A549 (cell line): ENCODE data around the gene ANKRD10. TPM values are rescaled to one million over a fixed set of nuclear protein-coding genes. Genes with fewer than 3 reads are reported as not detected.

Experiments
- ATAC-seq, 2 experiments: fragments of 200-7000 bp in 1 of 2; fragments of >200 bp in 1 of 2; cut with Nextera tagmentation in 1 of 2; cut with Tn5 transposase in 1 of 2; 3 replicates each; pipeline versions ENCODE4 v1.8.0 to v1.9.1; 2018 to 2020; ENCODE audit warnings: mild to moderate bottlenecking in 1 of 2, moderate library complexity in 1 of 2
- CTCF ChIA-PET: fragments of 300-600 bp; sonication (Branson Sonifier 250); formaldehyde crosslinking; extraction: SDS; loops from one replicate; lab custom pipeline; 2021; ENCODE audit warnings: antibody characterized with exemption, inconsistent platforms; lab: Yijun Ruan, JAX
- POLR2A ChIA-PET: fragments of 350-600 bp; formaldehyde crosslinking; extraction: SDS; loops from one replicate; lab custom pipeline; 2021; ENCODE audit warnings: antibody characterized with exemption, inconsistent platforms; lab: Yijun Ruan, JAX
- DNase-seq, 2 experiments: peaks; one replicate each; pipeline versions ENCODE4 v3.0.0 to v3.0.0-alpha.2; 2011 to 2016; ENCODE audit warnings: low read depth in 1 of 2, low spot score in 1 of 2
- FAIRE-seq: peaks from 2 replicates; lab custom pipeline; 2011; peaks lifted over from hg19 to GRCh38; lab: Jason Lieb, UNC
- H3K27ac ChIP-seq, 2 experiments: fragments of >200 bp; sonication (Bioruptor Twin); formaldehyde crosslinking; 3 replicates each; pipeline ENCODE4 v1.5.1; 2016 to 2017
- H3K4me1 ChIP-seq: fragments of >200 bp; sonication (Bioruptor Twin); formaldehyde crosslinking; 3 replicates; pipeline ENCODE4 v1.6.1; 2016
- H3K4me2 ChIP-seq: fragments of >200 bp; sonication (Bioruptor Twin); formaldehyde crosslinking; 3 replicates; pipeline ENCODE4 v1.6.1; 2016
- H3K4me3 ChIP-seq: fragments of >200 bp; sonication (Bioruptor Twin); formaldehyde crosslinking; 3 replicates; pipeline ENCODE4 v1.5.1; 2016
- H3K9me3 ChIP-seq: fragments of >200 bp; sonication (Bioruptor Twin); formaldehyde crosslinking; 3 replicates; pipeline ENCODE4 v1.6.1; 2016
- CBX2 ChIP-seq: fragments of 200-600 bp; sonication (generic); IDR thresholded peaks from 2 replicates; pipeline ENCODE4 v1.6.1; 2016; ENCODE audit warnings: low read depth, mild to moderate bottlenecking, borderline replicate concordance
- CEBPB ChIP-seq, 2 experiments: fragments of >200 bp in 1 of 2; sonication (Bioruptor Twin) in 1 of 2; formaldehyde crosslinking in 1 of 2; IDR thresholded peaks; 2 replicates each; pipeline ENCODE4 v1.6.1; 2012 to 2016
- EP300 ChIP-seq, 2 experiments: fragments of >200 bp; sonication (Bioruptor Twin); formaldehyde crosslinking; IDR thresholded peaks; 2 replicates in 1 of 2; 3 replicates in 1 of 2; pipeline ENCODE4 v1.6.1; 2016 to 2017
- FOSB ChIP-seq: fragments of 250-450 bp; sonication (Bioruptor Pico); IDR thresholded peaks from 2 replicates; pipeline ENCODE4 v1.5.0; 2020; ENCODE audit warnings: mild to moderate bottlenecking, moderate library complexity
- GATA3 ChIP-seq: IDR thresholded peaks from 2 replicates; pipeline ENCODE4 v1.6.1; 2012; ENCODE audit warnings: borderline replicate concordance
- HDAC2 ChIP-seq: fragments of 200-600 bp; sonication (generic); IDR thresholded peaks from 2 replicates; pipeline ENCODE4 v1.6.1; 2016
- JUN ChIP-seq, 2 experiments: fragments of >200 bp; sonication (Bioruptor Twin); formaldehyde crosslinking; IDR thresholded peaks; 2 replicates in 1 of 2; 3 replicates in 1 of 2; pipeline ENCODE4 v1.6.1; 2016 to 2017
- JUNB ChIP-seq: fragments of >200 bp; sonication (Bioruptor Twin); formaldehyde crosslinking; IDR thresholded peaks from 2 replicates; pipeline ENCODE4 v1.6.1; 2016
- KDM5A ChIP-seq: fragments of 200-600 bp; sonication (generic); IDR thresholded peaks from 2 replicates; pipeline ENCODE4 v1.6.1; 2016; ENCODE audit warnings: antibody characterized with exemption, mild to moderate bottlenecking
- SMC3 ChIP-seq: fragments of >200 bp; sonication (Bioruptor Twin); formaldehyde crosslinking; IDR thresholded peaks from 3 replicates; pipeline ENCODE4 v1.6.1; 2018; ENCODE audit warnings: inconsistent platforms
- TP53 ChIP-seq: fragments of 250-450 bp; sonication (Bioruptor Pico); IDR thresholded peaks from 2 replicates; pipeline ENCODE4 v1.5.0; 2021; ENCODE audit warnings: mild to moderate bottlenecking, moderate library complexity
- ZNF302 ChIP-seq: fragments of 250-450 bp; sonication (Bioruptor Pico); IDR thresholded peaks from 2 replicates; pipeline ENCODE4 v1.9.0; 2021; ENCODE audit warnings: inconsistent platforms, mild to moderate bottlenecking, moderate library complexity
- WGBS: methylation state at CpG from one replicate; pipeline ENCODE4 v1.1.6; 2017; ENCODE audit errors: missing lambda C conversion rate; 5-methylcytosine and 5-hydroxymethylcytosine counted together
- polyA plus RNA-seq, 4 experiments: library from polyadenylated mRNA; depleted of rRNA in 3 of 4; stranded (reverse); fragments of >200 nt; fragmentation: RNase III in 1 of 4; extraction: RNeasy Plus Mini Kit Qiagen cat#74134 plus additional on column Dnase treatment in 1 of 4; gene quantifications; 2 replicates in 3 of 4; 3 replicates in 1 of 4; pipeline ENCODE4 v1.2.3, GENCODE V29; 2011 to 2017
- TF ChIP-seq, protein P1 (sequence below): fragments of 250-450 bp; sonication (Bioruptor Pico); IDR thresholded peaks from 2 replicates; pipeline ENCODE4 v1.5.0; 2021; ENCODE audit warnings: mild to moderate bottlenecking, moderate library complexity, borderline replicate concordance
- TF ChIP-seq, protein P2 (sequence below): fragments of >200 bp; sonication (Bioruptor Twin); formaldehyde crosslinking; IDR thresholded peaks from 3 replicates; pipeline ENCODE4 v1.5.1; 2016
- TF ChIP-seq, protein P3 (sequence below): fragments of 450-650 bp; IDR thresholded peaks from 2 replicates; pipeline ENCODE4 v1.6.1; 2014; ENCODE audit warnings: antibody characterized with exemption
- TF ChIP-seq, protein P4 (sequence below): fragments of 250-450 bp; sonication (Bioruptor Pico); IDR thresholded peaks from 2 replicates; pipeline ENCODE4 v1.5.0; 2020; ENCODE audit warnings: low read depth, mild to moderate bottlenecking, moderate library complexity

ANKRD10 gene
- polyA plus RNA-seq, 2 of the 4 experiments (the other 2 are of a cell fraction), result 32.1 to 66.0 TPM

DNA sequence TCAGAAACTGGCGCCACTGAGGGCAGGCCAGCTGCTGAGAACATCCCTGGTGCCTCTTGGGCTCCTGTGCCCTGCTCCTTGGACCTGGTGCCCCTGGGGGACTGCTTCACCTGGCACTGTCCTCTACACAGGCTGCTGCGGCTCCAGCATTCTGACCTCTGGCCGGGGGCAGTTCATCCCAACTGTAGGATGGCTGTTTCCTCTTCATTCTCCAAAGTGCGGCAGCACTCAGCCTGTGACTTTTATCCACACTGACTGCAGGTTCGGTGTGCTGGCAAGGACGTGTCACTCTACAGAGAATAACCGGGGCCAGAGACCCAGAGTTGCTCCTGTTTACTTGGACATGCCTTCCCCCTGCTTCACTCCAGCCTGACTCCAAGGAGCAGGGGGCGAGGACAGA lies 7.6 kb upstream of the ANKRD10 start:
- WGBS, result 49% methylated on average over 6 of the region's 8 CpGs
- no peak for DNase-seq
- Histone ChIP-seq H3K9me3 (no peaks in the 10 kb centered on the region), H3K4me1 (no peaks in the 10 kb centered on the region), H3K4me2 (no peak overlapping the region), H3K4me3 (no peak overlapping the region), H3K27ac (no peak overlapping the region)
- POLR2A ChIA-PET, result no interaction called here
- TF ChIP-seq, protein P1, sequence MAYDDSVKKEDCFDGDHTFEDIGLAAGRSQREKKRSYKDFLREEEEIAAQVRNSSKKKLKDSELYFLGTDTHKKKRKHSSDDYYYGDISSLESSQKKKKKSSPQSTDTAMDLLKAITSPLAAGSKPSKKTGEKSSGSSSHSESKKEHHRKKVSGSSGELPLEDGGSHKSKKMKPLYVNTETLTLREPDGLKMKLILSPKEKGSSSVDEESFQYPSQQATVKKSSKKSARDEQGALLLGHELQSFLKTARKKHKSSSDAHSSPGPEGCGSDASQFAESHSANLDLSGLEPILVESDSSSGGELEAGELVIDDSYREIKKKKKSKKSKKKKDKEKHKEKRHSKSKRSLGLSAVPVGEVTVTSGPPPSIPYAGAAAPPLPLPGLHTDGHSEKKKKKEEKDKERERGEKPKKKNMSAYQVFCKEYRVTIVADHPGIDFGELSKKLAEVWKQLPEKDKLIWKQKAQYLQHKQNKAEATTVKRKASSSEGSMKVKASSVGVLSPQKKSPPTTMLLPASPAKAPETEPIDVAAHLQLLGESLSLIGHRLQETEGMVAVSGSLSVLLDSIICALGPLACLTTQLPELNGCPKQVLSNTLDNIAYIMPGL (CRISPR knock-in tag), result no peak
- no peak for TF ChIP-seq SMC3
- TF ChIP-seq JUN (IDR thresholded peaks at IDR 0.05), result no peak
- TF ChIP-seq, protein P2, sequence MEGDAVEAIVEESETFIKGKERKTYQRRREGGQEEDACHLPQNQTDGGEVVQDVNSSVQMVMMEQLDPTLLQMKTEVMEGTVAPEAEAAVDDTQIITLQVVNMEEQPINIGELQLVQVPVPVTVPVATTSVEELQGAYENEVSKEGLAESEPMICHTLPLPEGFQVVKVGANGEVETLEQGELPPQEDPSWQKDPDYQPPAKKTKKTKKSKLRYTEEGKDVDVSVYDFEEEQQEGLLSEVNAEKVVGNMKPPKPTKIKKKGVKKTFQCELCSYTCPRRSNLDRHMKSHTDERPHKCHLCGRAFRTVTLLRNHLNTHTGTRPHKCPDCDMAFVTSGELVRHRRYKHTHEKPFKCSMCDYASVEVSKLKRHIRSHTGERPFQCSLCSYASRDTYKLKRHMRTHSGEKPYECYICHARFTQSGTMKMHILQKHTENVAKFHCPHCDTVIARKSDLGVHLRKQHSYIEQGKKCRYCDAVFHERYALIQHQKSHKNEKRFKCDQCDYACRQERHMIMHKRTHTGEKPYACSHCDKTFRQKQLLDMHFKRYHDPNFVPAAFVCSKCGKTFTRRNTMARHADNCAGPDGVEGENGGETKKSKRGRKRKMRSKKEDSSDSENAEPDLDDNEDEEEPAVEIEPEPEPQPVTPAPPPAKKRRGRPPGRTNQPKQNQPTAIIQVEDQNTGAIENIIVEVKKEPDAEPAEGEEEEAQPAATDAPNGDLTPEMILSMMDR, result no peak
- peak in 1 of 2 experiments; percentile 38; a peak in 2 of 6 replicates for ATAC-seq
- CTCF ChIA-PET, result no interaction called here
- no peak for FAIRE-seq

DNA sequence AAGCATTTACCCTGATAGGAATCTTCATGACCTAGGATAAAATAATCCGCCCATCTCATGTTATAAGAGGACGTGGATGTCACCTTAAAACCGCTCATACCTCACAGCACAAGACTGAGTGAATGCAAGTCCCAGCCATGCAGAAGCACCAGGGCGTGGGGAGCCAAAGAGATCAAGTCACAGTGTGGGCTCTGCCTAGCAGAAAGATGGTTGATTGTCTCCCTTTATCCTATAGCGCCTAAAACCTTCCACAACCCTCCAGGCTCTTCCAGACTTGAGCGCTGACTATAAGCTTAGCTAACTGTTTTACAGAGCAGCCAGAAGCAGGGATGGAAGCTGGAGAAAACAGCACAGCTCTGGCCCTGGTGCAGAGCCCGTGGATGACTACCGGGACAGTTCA lies 6.8 kb upstream of the ANKRD10 start:
- ChIA-PET POLR2A (no interaction called here), CTCF (no interaction called here)
- FAIRE-seq, result no peak
- TF ChIP-seq HDAC2, result no peak
- no peak for TF ChIP-seq FOSB (CRISPR knock-in tag)
- TF ChIP-seq, protein P3, sequence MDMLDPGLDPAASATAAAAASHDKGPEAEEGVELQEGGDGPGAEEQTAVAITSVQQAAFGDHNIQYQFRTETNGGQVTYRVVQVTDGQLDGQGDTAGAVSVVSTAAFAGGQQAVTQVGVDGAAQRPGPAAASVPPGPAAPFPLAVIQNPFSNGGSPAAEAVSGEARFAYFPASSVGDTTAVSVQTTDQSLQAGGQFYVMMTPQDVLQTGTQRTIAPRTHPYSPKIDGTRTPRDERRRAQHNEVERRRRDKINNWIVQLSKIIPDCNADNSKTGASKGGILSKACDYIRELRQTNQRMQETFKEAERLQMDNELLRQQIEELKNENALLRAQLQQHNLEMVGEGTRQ, result no peak
- TF ChIP-seq JUNB, result no peak
- TF ChIP-seq TP53, result no peak
- TF ChIP-seq EP300 (IDR thresholded peaks at IDR 0.05), result no peak
- TF ChIP-seq ZNF302 (CRISPR knock-in tag), result no peak
- no peak for TF ChIP-seq KDM5A
- TF ChIP-seq, protein P4, sequence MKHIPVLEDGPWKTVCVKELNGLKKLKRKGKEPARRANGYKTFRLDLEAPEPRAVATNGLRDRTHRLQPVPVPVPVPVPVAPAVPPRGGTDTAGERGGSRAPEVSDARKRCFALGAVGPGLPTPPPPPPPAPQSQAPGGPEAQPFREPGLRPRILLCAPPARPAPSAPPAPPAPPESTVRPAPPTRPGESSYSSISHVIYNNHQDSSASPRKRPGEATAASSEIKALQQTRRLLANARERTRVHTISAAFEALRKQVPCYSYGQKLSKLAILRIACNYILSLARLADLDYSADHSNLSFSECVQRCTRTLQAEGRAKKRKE (CRISPR knock-in tag), result no peak
- TF ChIP-seq CEBPB (IDR thresholded peaks at IDR 0.05), result no peak
- TF ChIP-seq GATA3, result no peak
- TF ChIP-seq, protein P1 (CRISPR knock-in tag), result no peak
- H3K4me3 ChIP-seq, result no peak overlapping the region
- no peak for DNase-seq
- H3K4me1 ChIP-seq, result no peaks in the 10 kb centered on the region
- no peak overlapping the region for H3K27ac ChIP-seq
- no peak for ATAC-seq
- no peak overlapping the region for H3K4me2 ChIP-seq
- H3K9me3 ChIP-seq, result no peaks in the 10 kb centered on the region
- 82% methylated on average over 8 of the region's 8 CpGs for WGBS

DNA sequence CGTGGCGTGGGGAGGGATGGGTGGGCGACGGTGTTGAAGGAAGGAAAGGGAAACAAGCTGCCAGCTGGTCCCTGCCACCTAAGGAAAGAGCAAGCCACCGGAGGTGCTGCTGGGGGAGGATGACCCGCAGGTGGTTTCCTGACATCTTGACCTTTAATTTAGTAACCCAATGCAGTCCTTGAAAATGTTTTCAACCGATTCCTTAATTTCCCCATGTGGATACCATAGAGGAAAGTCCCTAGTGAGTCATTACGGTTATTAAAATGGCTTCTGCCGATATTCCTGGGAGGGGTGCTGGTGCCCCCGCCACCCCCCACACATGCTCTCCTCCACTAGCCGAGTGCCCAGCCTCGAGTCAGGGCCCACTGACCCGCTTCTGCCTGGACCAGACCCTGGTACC lies 6.3 kb upstream of the ANKRD10 start:
- no peaks in the 10 kb centered on the region for H3K9me3 ChIP-seq
- H3K4me2 ChIP-seq, result no peak overlapping the region
- ATAC-seq (no peak), DNase-seq (no peak)
- CTCF ChIA-PET, result interaction anchor here (0.6 kb wide), 1 partner anchor 62 kb away, joined by 3 read pairs; no protein-coding TSS in a partner anchor
- 0 out of 3 replicates have a peak, but pooled peaks cover 2% of the 10 kb centered on the region for H3K4me1 ChIP-seq
- TF ChIP-seq GATA3 (no peak), CBX2 (no peak)
- TF ChIP-seq, all 56 proteins: peak for 0
- no peak overlapping the region for H3K4me3 ChIP-seq
- POLR2A ChIA-PET, result no interaction called here
- 62% methylated on average over 8 of the region's 13 CpGs for WGBS
- no peak overlapping the region for H3K27ac ChIP-seq
- FAIRE-seq, result no peak
